OCI-M1 (cell line): ENCODE results near the gene XDH.

ENCODE experiments used
- DNase-seq: peaks from one replicate; lab custom pipeline; 2025; lab: John Stamatoyannopoulos, UW

XDH gene

DNA sequence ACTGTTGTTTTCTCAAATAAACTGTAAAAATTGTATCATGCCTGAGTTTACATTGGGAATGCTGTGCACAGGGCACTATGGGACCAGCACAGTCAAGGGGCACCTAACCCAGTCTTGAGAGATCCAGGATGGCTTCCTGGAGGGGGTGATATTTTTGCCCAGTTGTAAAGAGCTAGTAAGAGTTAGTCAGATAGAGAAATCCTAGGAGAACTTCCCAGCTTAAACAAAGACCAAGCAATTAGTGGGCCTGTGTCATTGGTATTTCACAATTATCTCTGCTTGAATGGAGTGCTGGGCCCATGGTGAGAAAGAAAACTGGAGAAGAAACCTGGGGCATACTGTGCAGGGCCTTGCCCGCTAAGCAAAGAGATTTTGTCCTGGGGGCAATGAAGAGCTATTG is 12.2 kb downstream of the XDH start:
- no peak for DNase-seq

DNA sequence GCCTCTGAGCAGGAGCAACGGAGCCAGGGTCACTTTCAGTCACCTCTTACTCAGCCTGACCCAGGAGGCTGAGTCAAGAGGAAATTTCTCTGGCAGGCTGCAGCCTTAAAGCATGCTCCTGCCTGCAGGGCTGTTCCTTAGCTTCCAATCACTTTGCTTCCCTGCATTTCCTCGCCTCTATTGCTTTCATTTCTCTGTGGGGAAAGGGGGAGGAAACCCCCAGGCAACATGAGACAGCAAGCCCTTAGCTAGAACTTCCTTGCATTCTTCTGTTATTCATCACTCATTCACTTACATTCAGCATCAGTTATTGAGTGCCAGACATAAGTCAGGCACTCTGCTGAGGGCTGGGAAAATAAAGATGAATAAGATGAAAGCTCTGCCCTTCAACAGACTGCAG is 13.0 kb downstream of the XDH start:
- DNase-seq: no peak

GRCh38 chr2:31398881-31399280 is 15.7 kb downstream of the XDH start:
- no peak for DNase-seq

DNA sequence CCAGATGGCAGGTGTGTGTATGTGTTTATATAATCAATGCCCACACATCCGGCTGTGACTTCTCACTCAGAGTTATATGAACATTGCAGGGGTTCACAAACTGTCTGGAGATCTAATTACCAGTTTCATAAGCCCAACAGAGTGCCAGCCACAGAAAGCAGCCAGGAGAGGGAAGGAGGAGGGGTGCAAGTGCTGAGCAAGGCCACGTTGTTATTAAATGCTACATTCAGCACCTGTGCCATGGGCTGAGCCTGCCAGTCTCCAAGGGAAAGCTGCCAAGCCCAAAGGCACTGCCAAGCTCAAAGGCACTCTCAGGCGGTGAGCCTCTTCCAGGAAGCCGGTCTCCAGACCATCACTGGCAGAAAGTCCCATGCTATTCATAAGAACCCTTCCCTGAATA is 17.4 kb downstream of the XDH start:
- no peak for DNase-seq

GRCh38 chr2:31390324-31390723 is 24.2 kb downstream of the XDH start:
- no peak for DNase-seq

DNA sequence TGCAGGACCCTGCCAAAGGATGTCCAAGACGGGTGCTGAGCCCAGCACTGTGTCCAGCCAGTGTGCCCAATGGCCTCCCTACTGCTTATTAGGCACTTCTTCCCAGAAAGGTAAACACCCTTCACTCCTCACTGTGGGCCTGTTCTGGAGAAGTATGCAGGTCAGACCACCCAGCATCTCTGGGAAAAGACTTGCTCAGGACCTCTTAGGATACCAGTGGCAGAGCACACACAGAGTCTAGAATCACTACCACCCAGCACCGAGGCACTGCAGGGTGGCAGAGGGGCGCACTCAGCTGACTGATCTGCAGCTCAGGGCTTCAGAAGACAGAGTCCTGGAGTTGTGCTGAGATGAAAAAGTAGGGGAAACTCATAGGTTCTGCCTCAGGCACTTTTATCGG is 25.8 kb downstream of the XDH start:
- DNase-seq: no peak

DNA sequence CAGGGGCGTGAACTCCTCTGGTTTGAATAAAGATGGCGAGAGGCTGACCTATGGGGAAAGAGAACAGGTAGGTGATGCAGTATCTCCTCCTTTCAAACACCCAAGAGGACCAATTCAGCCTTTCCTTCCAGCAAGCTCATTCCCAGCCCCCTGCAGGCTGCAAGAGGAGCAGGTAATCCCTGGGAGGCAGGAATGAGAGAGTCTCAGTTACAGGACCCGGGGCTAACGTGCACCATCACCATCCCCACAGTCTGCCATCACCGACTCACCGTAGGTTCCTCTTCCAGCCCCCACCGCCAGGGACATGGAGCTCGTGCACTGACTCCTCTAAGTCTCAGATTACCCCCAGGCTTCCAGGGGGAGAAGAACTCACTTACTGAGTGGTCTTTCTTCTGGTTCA is 26.7 kb downstream of the XDH start:
- no peak for DNase-seq

- peak; percentile 32 for DNase-seq
Measured at GRCh38 chr2:31386648-31387047, 27.9 kb downstream of the XDH start.

- DNase-seq: no peak
Measured at GRCh38 chr2:31386172-31386571, 28.4 kb downstream of the XDH start.

DNA sequence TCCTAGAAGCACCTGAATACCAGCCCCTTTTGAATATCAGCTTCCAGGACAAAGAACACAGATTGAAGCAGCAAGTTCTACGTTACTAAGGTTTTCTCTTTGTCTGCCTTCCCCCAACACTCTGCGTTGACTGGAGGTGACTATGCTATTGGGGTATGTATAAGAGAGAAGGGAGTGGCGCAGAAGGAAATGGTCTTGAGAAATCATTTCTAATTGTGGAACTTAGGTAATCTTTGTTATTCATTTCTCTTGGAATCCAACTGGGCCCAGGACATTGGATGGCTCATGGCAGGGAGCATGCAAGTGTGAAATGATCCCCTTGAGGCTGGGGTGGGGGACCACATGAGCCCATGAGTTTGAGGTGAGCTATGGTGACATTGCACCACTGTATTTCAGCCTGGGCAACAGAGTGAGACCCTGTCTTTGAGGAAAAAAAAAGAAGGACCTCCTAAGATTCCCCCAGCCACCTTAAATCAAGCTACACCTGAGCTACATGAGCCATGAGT is 29.7 kb downstream of the XDH start:
- no peak for DNase-seq

- peak; percentile 6 for DNase-seq
Measured at GRCh38 chr2:31384351-31384750, 30.2 kb downstream of the XDH start.

DNA sequence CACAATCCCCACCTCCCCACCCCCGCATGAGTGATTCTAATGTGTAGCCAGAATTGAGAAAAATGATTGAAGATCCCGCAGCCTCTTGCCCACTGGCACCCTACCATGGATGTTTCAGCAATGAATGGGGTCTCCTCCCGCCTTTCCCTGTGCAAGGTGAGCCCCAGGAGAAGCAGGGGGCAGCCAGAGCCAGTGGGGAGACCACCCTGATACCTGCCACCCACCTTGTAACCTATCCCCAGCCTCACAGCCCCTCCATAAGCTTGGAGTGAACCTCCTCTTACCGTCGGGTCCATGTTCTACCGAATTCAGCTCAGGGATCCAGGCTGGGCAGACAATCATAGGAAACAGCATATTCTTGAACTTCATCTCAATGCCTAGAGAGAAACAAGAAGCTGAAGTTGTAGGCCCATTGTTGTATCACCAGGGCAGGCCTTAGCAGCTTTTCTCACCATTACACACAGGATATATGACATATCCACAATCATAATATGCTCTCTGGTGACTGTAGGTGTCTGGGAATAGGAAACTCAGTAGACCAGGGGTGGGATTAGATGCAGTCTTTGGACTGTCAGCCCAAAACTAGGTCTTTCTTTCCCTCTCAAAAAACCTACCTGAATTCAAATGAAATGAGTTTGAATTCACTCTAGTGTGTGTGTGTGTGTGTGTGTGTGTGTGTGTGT is 30.9 kb downstream of the XDH start:
- no peak for DNase-seq

- DNase-seq: no peak
Measured at GRCh38 chr2:31382452-31383120, 32.0 kb downstream of the XDH start.

- DNase-seq: no peak
Measured at GRCh38 chr2:31381601-31382000, 32.9 kb downstream of the XDH start.

- DNase-seq: no peak
Measured at GRCh38 chr2:31380243-31380642, 34.3 kb downstream of the XDH start.

DNA sequence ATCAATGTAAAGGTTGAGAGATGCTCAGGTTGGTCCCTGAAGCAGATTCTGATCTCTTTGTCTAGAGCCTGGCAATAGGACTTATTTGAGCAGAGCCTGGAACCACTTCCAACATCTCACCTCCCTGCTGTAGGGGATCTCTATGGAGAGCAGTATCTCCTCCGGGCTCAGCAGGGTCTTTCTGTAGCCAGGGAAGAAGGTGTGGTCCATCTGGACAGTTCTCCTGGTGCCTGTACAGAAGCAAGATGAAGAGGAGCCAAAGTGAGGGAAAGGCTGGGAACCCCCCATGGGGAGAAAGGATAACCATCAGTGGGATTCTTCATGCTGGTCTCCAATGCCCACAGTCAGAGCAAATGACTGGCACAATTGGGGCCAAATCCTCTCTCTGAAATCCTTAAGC is 34.8 kb downstream of the XDH start:
- no peak for DNase-seq

GRCh38 chr2:31378791-31379501 is 35.6 kb downstream of the XDH start:
- DNase-seq: no peak

GRCh38 chr2:31378389-31378788 is 36.2 kb downstream of the XDH start:
- no peak for DNase-seq

GRCh38 chr2:31373127-31373526 is 41.4 kb downstream of the XDH start:
- DNase-seq: no peak

GRCh38 chr2:31372097-31372496 is 42.4 kb downstream of the XDH start:
- DNase-seq: no peak

DNA sequence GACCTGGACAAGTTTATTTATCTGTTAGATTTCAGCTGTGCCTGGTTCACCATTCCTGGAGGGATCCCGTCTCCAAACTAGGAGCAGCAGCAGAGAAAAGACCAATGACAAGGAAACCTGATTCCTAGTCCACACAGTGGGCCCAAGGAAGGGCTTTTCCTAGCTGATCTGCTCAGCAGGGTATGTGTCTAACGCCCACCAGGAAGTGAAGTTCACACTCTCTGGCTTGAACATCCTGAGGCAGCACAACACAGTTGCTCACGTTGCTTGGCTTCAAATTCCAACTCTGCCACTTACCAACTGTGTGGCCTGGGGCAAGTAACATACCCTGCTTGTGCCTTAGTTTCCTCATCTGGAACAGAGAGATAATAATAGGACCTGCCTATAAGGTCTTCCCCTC is 42.9 kb downstream of the XDH start:
- no peak for DNase-seq

- DNase-seq: no peak
Measured at GRCh38 chr2:31366733-31367132, 47.8 kb downstream of the XDH start.

GRCh38 chr2:31365834-31366505 is 48.6 kb downstream of the XDH start:
- DNase-seq: no peak
